Parathyroid adenoma (tissue), 2 donors: Measurements from ENCODE around the gene BCL2L1.

Experiments used
- H2AFZ ChIP-seq: fragments of 300-600 bp; sonication (generic); one replicate; pipeline ENCODE4 v1.7.0; 2017; ENCODE audit warnings: antibody characterized with exemption, mild to moderate bottlenecking
- H3K27ac ChIP-seq: fragments of 300-600 bp; sonication (generic); one replicate; pipeline ENCODE4 v1.7.0; 2017
- H3K27me3 ChIP-seq: fragments of 300-600 bp; sonication (generic); one replicate; pipeline ENCODE4 v1.7.0; 2017; ENCODE audit warnings: low read length; ENCODE audit not compliant: control insufficient read depth, insufficient read depth
- H3K36me3 ChIP-seq: fragments of 300-600 bp; sonication (generic); one replicate; pipeline ENCODE4 v1.7.0; 2017; ENCODE audit warnings: low read length; ENCODE audit not compliant: control insufficient read depth, insufficient read depth
- H3K4me1 ChIP-seq: fragments of 300-600 bp; sonication (generic); one replicate; pipeline ENCODE4 v1.7.0; 2017; ENCODE audit warnings: control low read depth
- H3K4me2 ChIP-seq: fragments of 300-600 bp; sonication (generic); one replicate; pipeline ENCODE4 v1.7.0; 2017; ENCODE audit warnings: low read length
- H3K4me3 ChIP-seq: fragments of 300-600 bp; sonication (generic); one replicate; pipeline ENCODE4 v1.7.0; 2017; ENCODE audit warnings: low read depth, low read length
- H3K79me2 ChIP-seq: fragments of 300-600 bp; sonication (generic); one replicate; pipeline ENCODE4 v1.7.0; 2017; ENCODE audit warnings: control low read depth
- H3K9ac ChIP-seq: fragments of 300-600 bp; sonication (generic); one replicate; pipeline ENCODE4 v1.7.0; 2017; ENCODE audit warnings: mild to moderate bottlenecking
- H3K9me3 ChIP-seq: fragments of 300-600 bp; sonication (generic); one replicate; pipeline ENCODE4 v1.7.0; 2017; ENCODE audit warnings: low read length; ENCODE audit not compliant: control insufficient read depth
- TF ChIP-seq, protein P1 (sequence below): fragments of 300-600 bp; sonication (generic); IDR thresholded peaks from one replicate; pipeline ENCODE4 v1.7.0; 2017; ENCODE audit warnings: antibody characterized with exemption, mild to moderate bottlenecking
- donor health status: primary hyperparathyroidism.

Gene BCL2L1

DNA sequence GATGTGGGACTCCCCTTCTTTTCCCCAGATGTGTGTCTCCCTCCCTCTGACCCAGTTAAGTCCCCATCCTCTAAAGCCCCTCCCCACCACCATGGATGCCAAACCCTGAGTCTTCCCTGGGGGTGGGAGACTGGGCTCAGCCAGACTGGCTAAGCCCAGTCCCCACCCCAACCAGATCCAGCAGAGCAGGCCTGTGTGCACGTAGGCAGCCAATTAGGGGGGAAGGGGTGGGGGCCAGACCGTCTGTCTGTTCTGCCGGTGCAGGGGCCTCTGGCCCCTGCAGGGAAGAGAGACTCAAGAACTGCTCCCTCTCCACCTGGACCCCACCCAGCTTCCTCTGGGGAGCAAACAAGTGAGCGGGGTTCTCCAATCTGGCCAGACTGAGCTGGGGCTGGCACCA is 84.4 kb downstream of the BCL2L1 start:
- no peak overlapping the region for H3K4me2 ChIP-seq

DNA sequence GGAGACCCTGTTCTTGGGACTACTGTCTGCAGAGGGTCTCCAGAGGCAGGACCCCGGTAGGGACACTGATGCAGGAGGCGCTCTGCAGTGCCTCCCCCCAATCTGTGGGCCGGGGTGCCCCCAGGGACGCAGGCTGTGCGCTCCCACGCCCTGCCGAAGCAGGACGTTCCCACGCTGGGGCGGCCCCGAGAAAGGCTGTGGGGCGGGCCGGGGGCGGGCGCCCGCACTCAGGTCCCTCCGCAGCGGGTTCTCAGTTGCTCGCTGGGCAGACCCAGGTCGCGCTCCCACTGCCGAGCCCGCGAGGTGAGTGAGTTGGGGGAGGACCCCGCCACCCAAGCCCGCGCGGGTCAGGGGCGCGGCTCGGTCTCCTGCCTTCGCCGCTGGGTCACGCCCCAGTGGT is 85.0 kb downstream of the BCL2L1 start, which contains the start of gene COX4I2:
TSS of gene COX4I2 (plus strand) at position 253 of the 400 bp plus-strand sequence. CDS start 1,106 bp downstream, outside the sequence.
- H3K27ac ChIP-seq: peak within 1 kb of the TSS; percentile 15
- H3K27me3 ChIP-seq: no peaks in the 10 kb centered on the region
- peak within 1 kb of the TSS; percentile 46 for H2AFZ ChIP-seq
- H3K36me3 ChIP-seq: no peaks in the 10 kb centered on the region
- H3K4me1 ChIP-seq: no peaks in the 10 kb centered on the region
- no peaks in the 10 kb centered on the region for H3K79me2 ChIP-seq
- TF ChIP-seq, protein P1, sequence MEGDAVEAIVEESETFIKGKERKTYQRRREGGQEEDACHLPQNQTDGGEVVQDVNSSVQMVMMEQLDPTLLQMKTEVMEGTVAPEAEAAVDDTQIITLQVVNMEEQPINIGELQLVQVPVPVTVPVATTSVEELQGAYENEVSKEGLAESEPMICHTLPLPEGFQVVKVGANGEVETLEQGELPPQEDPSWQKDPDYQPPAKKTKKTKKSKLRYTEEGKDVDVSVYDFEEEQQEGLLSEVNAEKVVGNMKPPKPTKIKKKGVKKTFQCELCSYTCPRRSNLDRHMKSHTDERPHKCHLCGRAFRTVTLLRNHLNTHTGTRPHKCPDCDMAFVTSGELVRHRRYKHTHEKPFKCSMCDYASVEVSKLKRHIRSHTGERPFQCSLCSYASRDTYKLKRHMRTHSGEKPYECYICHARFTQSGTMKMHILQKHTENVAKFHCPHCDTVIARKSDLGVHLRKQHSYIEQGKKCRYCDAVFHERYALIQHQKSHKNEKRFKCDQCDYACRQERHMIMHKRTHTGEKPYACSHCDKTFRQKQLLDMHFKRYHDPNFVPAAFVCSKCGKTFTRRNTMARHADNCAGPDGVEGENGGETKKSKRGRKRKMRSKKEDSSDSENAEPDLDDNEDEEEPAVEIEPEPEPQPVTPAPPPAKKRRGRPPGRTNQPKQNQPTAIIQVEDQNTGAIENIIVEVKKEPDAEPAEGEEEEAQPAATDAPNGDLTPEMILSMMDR: no peak
- no peak within 1 kb of the TSS for H3K9ac ChIP-seq
- H3K9me3 ChIP-seq: no peaks in the 10 kb centered on the region
- no peak within 1 kb of the TSS for H3K4me2 ChIP-seq
- H3K4me3 ChIP-seq: no peak within 1 kb of the TSS

More for the DNA sequence above, 84.4 kb downstream of the BCL2L1 start:
- H3K9ac ChIP-seq: no peak overlapping the region
- H3K27ac ChIP-seq: peak overlapping the region; percentile 15
- H2AFZ ChIP-seq: no peak overlapping the region
- H3K9me3 ChIP-seq: no peaks in the 10 kb centered on the region
- TF ChIP-seq, protein P1: no peak
- no peaks in the 10 kb centered on the region for H3K4me1 ChIP-seq
- no peak overlapping the region for H3K4me3 ChIP-seq
- H3K79me2 ChIP-seq: no peaks in the 10 kb centered on the region
- H3K27me3 ChIP-seq: no peaks in the 10 kb centered on the region
- no peaks in the 10 kb centered on the region for H3K36me3 ChIP-seq

- no peaks in the 10 kb centered on the region for H3K36me3 ChIP-seq
- TF ChIP-seq, protein P1: no peak
- H3K79me2 ChIP-seq: no peaks in the 10 kb centered on the region
- no peak overlapping the region for H3K4me3 ChIP-seq
- no peak overlapping the region for H3K4me2 ChIP-seq
- H2AFZ ChIP-seq: no peak overlapping the region
- H3K27ac ChIP-seq: no peak overlapping the region
- H3K9me3 ChIP-seq: no peaks in the 10 kb centered on the region
- no peak overlapping the region for H3K9ac ChIP-seq
- H3K27me3 ChIP-seq: no peaks in the 10 kb centered on the region
- no peaks in the 10 kb centered on the region for H3K4me1 ChIP-seq
Observed at GRCh38 chr20:31633339-31633914, 89.2 kb downstream of the BCL2L1 start.

DNA sequence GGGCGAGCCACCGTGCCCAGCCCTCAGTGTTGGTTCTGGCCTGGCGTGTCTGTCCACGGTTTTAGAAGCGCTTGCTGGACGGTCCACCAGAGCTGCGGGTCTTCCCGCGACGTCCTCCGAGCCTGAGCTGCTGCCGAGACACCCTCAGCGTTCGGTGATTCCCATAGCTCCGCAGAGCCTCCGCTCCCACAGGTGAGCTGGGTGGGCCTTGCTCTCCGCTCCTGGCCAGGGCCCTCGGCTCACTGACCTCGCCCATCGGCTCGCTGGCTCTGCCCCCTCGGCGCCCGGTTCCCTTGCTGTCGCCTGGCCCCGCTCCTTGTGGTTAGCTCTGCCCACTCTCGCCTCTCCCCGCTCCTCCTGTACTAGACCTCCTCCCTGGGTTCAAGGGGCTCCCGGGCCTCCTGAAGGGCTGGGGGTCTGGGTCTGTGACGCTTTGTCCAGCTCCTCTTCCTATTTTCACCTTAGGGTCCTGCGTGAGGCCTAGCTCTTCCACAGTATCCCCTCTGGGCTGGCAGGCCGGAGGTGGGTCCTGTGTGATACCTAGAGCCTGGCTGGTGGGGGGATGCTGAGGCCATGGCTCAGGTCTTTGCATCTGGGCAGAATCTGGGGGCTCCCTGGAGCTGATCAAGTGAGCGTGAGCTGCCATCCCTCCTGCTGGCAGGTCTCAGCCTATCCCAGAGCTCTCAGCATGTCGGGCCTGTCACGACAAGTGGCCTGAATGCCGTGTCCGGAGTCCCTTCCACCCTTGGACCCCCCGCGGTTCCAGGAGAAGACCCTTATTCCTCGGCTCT is 89.9 kb downstream of the BCL2L1 start:
- no peaks in the 10 kb centered on the region for H3K36me3 ChIP-seq
- TF ChIP-seq, protein P1: no peak
- no peak overlapping the region for H2AFZ ChIP-seq
- H3K27ac ChIP-seq: no peak overlapping the region
- no peak overlapping the region for H3K9ac ChIP-seq
- no peaks in the 10 kb centered on the region for H3K9me3 ChIP-seq
- no peaks in the 10 kb centered on the region for H3K79me2 ChIP-seq
- no peaks in the 10 kb centered on the region for H3K4me1 ChIP-seq
- H3K4me2 ChIP-seq: no peak overlapping the region
- no peaks in the 10 kb centered on the region for H3K27me3 ChIP-seq
- H3K4me3 ChIP-seq: no peak overlapping the region
